ENCODE results near the gene ZNF10. TPM values are rescaled to one million over a fixed set of nuclear protein-coding genes. Genes with fewer than 3 reads are reported as not detected.

The ZNF10 gene
- total RNA-seq, 1 donor from 2014 or later: 19.6 TPM

- Histone ChIP-seq H3F3A (ENCODE audit: low read depth) (no peaks in the 10 kb centered on the region), H3K9me3 (ENCODE audit: low read depth) (peaks cover 39% of the 10 kb centered on the region), H2AFZ (replicated peaks) (no peak overlapping the region), H3K4me2 (no peak overlapping the region), H3K9ac (no peak overlapping the region), H3K79me2 (ENCODE audit: low read depth) (no peaks in the 10 kb centered on the region), H3K27me3 (no peaks in the 10 kb centered on the region), H3K4me1 (no peaks in the 10 kb centered on the region), H3K4me3 (no peak overlapping the region), H3K27ac (no peak overlapping the region), H4K20me1 (ENCODE audit: low read depth) (no peaks in the 10 kb centered on the region), H3K36me3 (peaks cover 68% of the 10 kb centered on the region)
- Mint-ChIP-seq H3K4me1 (no peaks in the 10 kb centered on the region), H3K4me3 (no peak overlapping the region), H3K9me3 (peaks cover 76% of the 10 kb centered on the region), H3K36me3 (peaks cover 75% of the 10 kb centered on the region), H3K27me3 (ENCODE audit: insufficient read depth, low read depth) (no peaks in the 10 kb centered on the region), H3K27ac (no peak overlapping the region)
- no peak for DNase-seq (ENCODE audit: low spot score)
- no peak for TF ChIP-seq EZH2phosphoT487 (IDR thresholded peaks at IDR 0.05)
- no peak for TF ChIP-seq CTCF (IDR thresholded peaks at IDR 0.05)
- TF ChIP-seq EZH2 (IDR thresholded peaks at IDR 0.05): no peak
These were observed 15.6 kb downstream of the ZNF10 start for GRCh38 chr12:133145981-133146380.

DNA sequence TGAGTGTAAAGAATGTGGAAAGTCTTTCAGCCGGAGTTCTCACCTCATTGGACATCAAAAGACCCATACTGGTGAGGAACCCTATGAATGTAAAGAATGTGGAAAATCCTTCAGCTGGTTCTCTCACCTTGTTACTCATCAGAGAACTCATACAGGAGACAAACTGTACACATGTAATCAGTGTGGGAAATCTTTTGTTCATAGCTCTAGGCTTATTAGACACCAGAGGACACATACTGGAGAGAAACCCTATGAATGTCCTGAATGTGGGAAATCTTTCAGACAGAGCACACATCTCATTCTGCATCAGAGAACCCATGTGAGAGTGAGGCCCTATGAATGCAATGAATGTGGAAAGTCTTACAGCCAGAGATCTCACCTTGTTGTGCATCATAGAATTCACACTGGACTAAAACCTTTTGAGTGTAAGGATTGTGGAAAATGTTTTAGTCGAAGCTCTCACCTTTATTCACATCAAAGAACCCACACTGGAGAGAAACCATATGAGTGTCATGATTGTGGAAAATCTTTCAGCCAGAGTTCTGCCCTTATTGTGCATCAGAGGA lies 25.8 kb downstream of the ZNF10 start:
- Histone ChIP-seq H4K20me1 (ENCODE audit: low read depth) (no peaks in the 10 kb centered on the region), H3K4me3 (peak overlapping the region; percentile 10), H3K9me3 (ENCODE audit: low read depth) (peaks cover 63% of the 10 kb centered on the region), H3K4me2 (no peak overlapping the region), H3K27me3 (no peaks in the 10 kb centered on the region), H3K36me3 (peaks cover 73% of the 10 kb centered on the region), H3K9ac (no peak overlapping the region), H3K79me2 (ENCODE audit: low read depth) (no peaks in the 10 kb centered on the region), H3K27ac (no peak overlapping the region), H3F3A (ENCODE audit: low read depth) (peaks cover 3% of the 10 kb centered on the region), H3K4me1 (no peaks in the 10 kb centered on the region), H2AFZ (replicated peaks) (no peak overlapping the region)
- Mint-ChIP-seq H3K27me3 (ENCODE audit: insufficient read depth, low read depth) (peaks cover 2% of the 10 kb centered on the region), H3K27ac (no peak overlapping the region), H3K4me1 (no peaks in the 10 kb centered on the region), H3K9me3 (peaks cover 84% of the 10 kb centered on the region), H3K4me3 (no peak overlapping the region), H3K36me3 (peaks cover 79% of the 10 kb centered on the region)
- DNase-seq (ENCODE audit: low spot score): no peak
- TF ChIP-seq EZH2 (IDR thresholded peaks at IDR 0.05) (no peak), EZH2phosphoT487 (IDR thresholded peaks at IDR 0.05) (no peak), CTCF (IDR thresholded peaks at IDR 0.05) (no peak)

- H3K4me3 Mint-ChIP-seq: no peak overlapping the region
- H3K36me3 Mint-ChIP-seq: no peaks in the 10 kb centered on the region
- Histone ChIP-seq H3K27ac (no peak overlapping the region), H3K79me2 (ENCODE audit: low read depth) (no peaks in the 10 kb centered on the region), H3K9ac (no peak overlapping the region), H3F3A (ENCODE audit: low read depth) (no peaks in the 10 kb centered on the region), H3K4me1 (no peaks in the 10 kb centered on the region), H3K9me3 (ENCODE audit: low read depth) (peaks cover 35% of the 10 kb centered on the region), H4K20me1 (ENCODE audit: low read depth) (no peaks in the 10 kb centered on the region), H3K4me2 (no peak overlapping the region), H3K36me3 (no peaks in the 10 kb centered on the region), H3K4me3 (no peak overlapping the region), H2AFZ (replicated peaks) (no peak overlapping the region), H3K27me3 (no peaks in the 10 kb centered on the region)
- H3K27ac Mint-ChIP-seq: no peak overlapping the region
- no peak for TF ChIP-seq EZH2phosphoT487 (IDR thresholded peaks at IDR 0.05)
- TF ChIP-seq EZH2 (IDR thresholded peaks at IDR 0.05): no peak
- TF ChIP-seq CTCF (IDR thresholded peaks at IDR 0.05): no peak
- DNase-seq (ENCODE audit: low spot score): no peak
- H3K27me3 Mint-ChIP-seq (ENCODE audit: insufficient read depth, low read depth): no peaks in the 10 kb centered on the region
- H3K4me1 Mint-ChIP-seq: no peaks in the 10 kb centered on the region
- peaks cover 65% of the 10 kb centered on the region for H3K9me3 Mint-ChIP-seq
These were observed 35.3 kb downstream of the ZNF10 start for GRCh38 chr12:133165776-133166175.

Measured in neural progenitor cell (in vitro differentiated cells).